Adrenal gland (tissue), 12 donors: ENCODE measurements around the gene CHPF2. TPM values are rescaled to one million over a fixed set of nuclear protein-coding genes. Genes with fewer than 3 reads are reported as not detected.
A peak's percentile ranks its signal among the peaks of the same experiment; 100 is the strongest.

Experiments
- DNase-seq, 7 donors: peaks; one replicate each; pipeline ENCODE4 v3.0.0-alpha.2; 2019 to 2020
- H3K27ac ChIP-seq, 5 donors: fragments of 200-600 bp; sonication (generic) in 4 of 5; 1 replicate in 3 of 5; 2 replicates in 2 of 5; pipeline versions ENCODE4 v1.5.1 to v1.8.0; 2016 to 2020; ENCODE audit warnings: mild to moderate bottlenecking in 1 of 5
- H3K27me3 ChIP-seq: fragments of 200-600 bp; 2 replicates; pipeline ENCODE4 v1.8.0; 2021
- H3K36me3 ChIP-seq, 2 donors: fragments of 200-600 bp; replicated peaks in 1 of 2; 1 replicate in 1 of 2; 2 replicates in 1 of 2; pipeline versions ENCODE4 v1.5.1 to v1.8.0; 2018 to 2022
- H3K4me1 ChIP-seq, 2 donors: fragments of 200-600 bp; replicated peaks in 1 of 2; 1 replicate in 1 of 2; 2 replicates in 1 of 2; pipeline versions ENCODE4 v1.5.1 to v1.8.0; 2018 to 2021
- H3K4me3 ChIP-seq, 4 donors: fragments of 200-600 bp; sonication (generic) in 3 of 4; one replicate each; pipeline ENCODE4 v1.5.1; 2016 to 2018
- H3K9me3 ChIP-seq, 3 donors: fragments of 200-600 bp; sonication (generic) in 1 of 3; replicated peaks in 1 of 3; 1 replicate in 2 of 3; 2 replicates in 1 of 3; pipeline versions ENCODE4 v1.5.1 to v1.8.0; 2016 to 2021
- CTCF ChIP-seq, 6 experiments: fragments of 450-650 bp in 4 of 6; fragments of 200-600 bp in 2 of 6; sonication (generic) in 1 of 6; IDR thresholded peaks; 1 replicate in 5 of 6; 2 replicates in 1 of 6; pipeline versions ENCODE4 v1.5.1 to v1.8.0; 2016 to 2021; ENCODE audit warnings: antibody characterized with exemption in 6 of 6, mild to moderate bottlenecking in 2 of 6, moderate library complexity in 1 of 6
- POLR2A ChIP-seq, 2 donors: fragments of 450-650 bp; IDR thresholded peaks; one replicate each; pipeline ENCODE4 v1.6.1; 2017; ENCODE audit warnings: antibody characterized with exemption in 2 of 2, mild to moderate bottlenecking in 2 of 2, moderate library complexity in 1 of 2
- WGBS, 4 donors: extraction: QIAGEN DNeasy Blood & Tissue Kit in 2 of 4; methylation state at CpG; one replicate each; pipeline versions ENCODE4 v1.1.5 to v1.1.7; 2013 to 2017; 5-methylcytosine and 5-hydroxymethylcytosine counted together
- intact Hi-C, 2 donors: fragments of 100-400 bp; cut with DNase I; formaldehyde crosslinking; loops; one replicate each; pipeline versions ENCODE4 v1.14.1 to v1.15.0; 2022 to 2023
- polyA plus RNA-seq, 3 donors: library from polyadenylated mRNA; stranded (reverse); fragments of 200-250 nt in 2 of 3; fragments of 350-450 nt in 1 of 3; fragmentation: Illumina TruSeq in 1 of 3; extraction: RNeasy Lipid Tissue Mini Kit (QIAGEN cat#74804) in 1 of 3; gene quantifications; one replicate each; pipeline ENCODE4 v1.2.3, GENCODE V29; 2013 to 2014
- total RNA-seq, 9 donors: library from RNA; depleted of rRNA in 4 of 9; stranded (reverse); fragments of >200 nt in 4 of 9; fragments of 120-200 nt in 1 of 9; fragmentation: NEBNext Ultra II Directional in 1 of 9; extraction: Animal tissue kit (Norgen Biotek cat#: 25700) in 1 of 9; gene quantifications; one replicate each; pipeline versions ENCODE4 v1.1.0 to v1.2.4, GENCODE V29; 2013 to 2023
- donor health status: healthy with polysubstance abuse.
- donor health status: Bipolar disorder and iron deficiency.
- donor health status: DM: yes; HTN: yes; CAD: no.
- donor health status: DM: no; HTN: no; CAD: no.
- donor health status: DM: no; HTN: no; CAD: no.
- donor health status: DM: yes; HTN: yes; CAD: no.

CHPF2 gene
- total and polyA plus RNA-seq, 12 donors = 15.8 to 87.8 (median 60.6) TPM

- TF ChIP-seq POLR2A (IDR thresholded peaks at IDR 0.05) (no peak), CTCF (IDR thresholded peaks at IDR 0.05) (no peak)
- intact Hi-C loops = no loop called here
- Histone ChIP-seq H3K27ac (no peak overlapping the region), H3K4me1 (peaks cover 5 to 19% of the 10 kb centered on the region in 2 donors), H3K9me3 (no peaks in the 10 kb centered on the region), H3K4me3 (no peak overlapping the region), H3K36me3 (no peaks in the 10 kb centered on the region), H3K27me3 (no peaks in the 10 kb centered on the region)
- no peak for DNase-seq
- WGBS, 4 donors = 60 to 70% (median 67%) methylated on average over 4 to 9 of the region's 9 CpGs
Measured at GRCh38 chr7:151273651-151274390, 41.5 kb downstream of the CHPF2 start.

- no peak for DNase-seq
- Histone ChIP-seq H3K27ac (no peak overlapping the region), H3K4me1 (peaks cover 5 to 19% of the 10 kb centered on the region in 2 donors), H3K4me3 (no peak overlapping the region), H3K27me3 (no peaks in the 10 kb centered on the region), H3K36me3 (no peaks in the 10 kb centered on the region), H3K9me3 (no peaks in the 10 kb centered on the region)
- TF ChIP-seq POLR2A (IDR thresholded peaks at IDR 0.05) (no peak), CTCF (IDR thresholded peaks at IDR 0.05) (no peak)
- 89 to 97% (median 92%) methylated on average over 3 to 9 of the region's 9 CpGs for WGBS, 4 donors
- intact Hi-C loops = no loop called here
Measured at GRCh38 chr7:151274396-151274795, 42.1 kb downstream of the CHPF2 start.

DNA sequence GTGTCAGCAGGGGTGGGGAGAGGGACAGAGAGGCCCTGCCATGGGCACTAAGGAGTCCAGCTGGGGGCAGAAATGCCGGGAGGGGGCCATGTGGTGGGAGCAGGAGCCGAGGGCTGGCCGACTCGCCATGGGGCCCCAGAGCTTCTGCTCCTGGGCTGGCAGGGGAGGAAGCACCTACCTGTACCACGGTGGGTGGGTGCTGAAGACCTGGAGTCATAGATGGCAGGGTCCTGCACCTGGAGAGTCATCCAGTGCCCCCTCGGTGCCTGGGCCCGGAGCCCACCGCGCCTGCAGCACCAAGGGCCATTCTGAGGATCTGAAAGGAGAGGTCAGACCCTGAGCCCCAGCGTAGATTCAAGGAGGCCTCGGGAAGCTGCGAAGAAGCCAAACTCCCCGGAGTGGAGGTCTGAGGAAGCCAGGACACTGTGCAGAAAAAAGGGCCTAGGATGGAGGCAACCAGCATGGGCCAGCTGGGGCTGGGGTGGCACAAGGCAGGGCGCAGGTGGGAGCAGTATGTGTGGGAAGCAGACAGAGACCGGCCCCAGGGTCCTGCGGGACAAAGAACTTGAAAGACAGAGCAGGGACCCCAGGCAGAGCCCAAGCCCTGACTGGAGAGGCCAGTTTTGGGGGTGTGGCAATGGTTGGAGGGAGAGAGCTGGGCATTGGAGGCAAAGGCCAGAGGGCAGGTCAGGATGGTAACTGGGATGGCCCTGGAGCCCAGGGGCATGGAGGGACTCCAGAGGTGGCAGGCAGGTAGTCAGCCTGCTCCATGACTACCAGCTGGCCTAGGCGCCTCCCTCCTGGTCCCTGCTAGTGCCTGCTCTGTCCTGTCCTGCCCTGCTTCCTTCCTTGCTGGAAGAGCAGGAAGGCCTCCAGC is 42.9 kb downstream of the CHPF2 start:
- H3K27me3 ChIP-seq = no peaks in the 10 kb centered on the region
- no peaks in the 10 kb centered on the region for H3K36me3 ChIP-seq
- no peaks in the 10 kb centered on the region for H3K9me3 ChIP-seq
- no peak overlapping the region for H3K27ac ChIP-seq
- no peak overlapping the region for H3K4me3 ChIP-seq
- intact Hi-C loops = no loop called here
- TF ChIP-seq CTCF (IDR thresholded peaks at IDR 0.05) (no peak), POLR2A (IDR thresholded peaks at IDR 0.05) (no peak)
- DNase-seq = no peak
- 87 to 92% (median 89%) methylated on average over 14 to 17 of the region's 17 CpGs for WGBS, 4 donors
- H3K4me1 ChIP-seq = peaks cover 5 to 19% of the 10 kb centered on the region in 2 donors

GRCh38 chr7:151275813-151276577 is 43.7 kb downstream of the CHPF2 start:
- Histone ChIP-seq H3K36me3 (no peaks in the 10 kb centered on the region), H3K27me3 (no peaks in the 10 kb centered on the region), H3K4me3 (peak overlapping the region in 1 of 4 donors; percentile 57), H3K27ac (no peak overlapping the region), H3K4me1 (peaks cover 5 to 19% of the 10 kb centered on the region in 2 donors), H3K9me3 (no peaks in the 10 kb centered on the region)
- no peak for TF ChIP-seq POLR2A (IDR thresholded peaks at IDR 0.05)
- TF ChIP-seq CTCF (IDR thresholded peaks at IDR 0.05) = no peak
- DNase-seq = no peak
- 30 to 35% (median 33%) methylated on average over 10 of the region's 10 CpGs for WGBS, 4 donors
- intact Hi-C loops = no loop called here
